ENCODE measurements around the gene ODAD4. TPM values are rescaled to one million over a fixed set of nuclear protein-coding genes. Genes with fewer than 3 reads are reported as not detected.

ODAD4 gene
- total and polyA plus RNA-seq, 2 experiments from 2014 or later = 0.53 to 0.76 TPM

DNA sequence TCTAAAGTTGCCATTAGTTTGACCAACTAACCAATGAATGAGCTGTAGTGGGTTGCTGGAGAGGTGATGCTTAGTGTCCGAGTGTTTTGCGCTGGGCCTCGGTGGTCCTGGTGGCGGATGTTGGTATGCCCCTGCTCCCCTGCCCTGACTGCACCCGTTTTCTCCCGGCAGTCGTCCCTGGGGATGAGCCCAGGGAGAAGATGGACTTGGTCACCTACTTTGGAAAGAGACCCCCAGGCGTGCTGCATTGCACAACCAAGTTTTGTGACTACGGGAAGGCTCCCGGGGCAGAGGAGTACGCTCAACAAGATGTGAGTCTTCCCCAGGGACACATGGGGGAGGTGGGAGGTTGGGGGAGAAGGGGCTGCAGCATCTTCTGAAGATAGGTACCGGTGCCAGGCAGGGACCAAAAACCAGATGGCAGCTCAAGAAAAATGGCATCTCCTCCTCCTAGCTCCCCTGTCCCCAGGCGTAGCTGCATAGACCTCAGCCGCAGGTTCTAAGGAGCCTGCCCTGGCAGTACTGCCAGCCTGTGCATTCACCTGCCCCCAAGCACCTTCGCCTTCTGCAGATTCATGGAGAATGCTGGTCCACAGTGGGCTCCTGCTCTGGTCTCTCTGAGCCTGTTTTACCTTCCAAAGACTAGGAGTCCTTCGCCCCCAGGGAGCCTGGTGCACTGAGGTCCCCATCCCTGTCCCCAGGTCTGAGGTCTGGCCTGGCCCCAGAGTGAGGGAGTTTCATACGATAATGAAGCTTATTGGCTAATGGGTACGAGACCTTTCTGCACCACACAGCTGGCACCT is 41.5 kb downstream of the ODAD4 start:
- peaks cover 50% of the 10 kb centered on the region for H3K79me2 ChIP-seq
- no peak for TF ChIP-seq EZH2phosphoT487 (IDR thresholded peaks at IDR 0.05; ENCODE audit: low read depth, severe bottlenecking, unreplicated experiment)
- TF ChIP-seq EZH2 (IDR thresholded peaks at IDR 0.05; ENCODE audit: borderline replicate concordance) = no peak
- TF ChIP-seq, protein P1, sequence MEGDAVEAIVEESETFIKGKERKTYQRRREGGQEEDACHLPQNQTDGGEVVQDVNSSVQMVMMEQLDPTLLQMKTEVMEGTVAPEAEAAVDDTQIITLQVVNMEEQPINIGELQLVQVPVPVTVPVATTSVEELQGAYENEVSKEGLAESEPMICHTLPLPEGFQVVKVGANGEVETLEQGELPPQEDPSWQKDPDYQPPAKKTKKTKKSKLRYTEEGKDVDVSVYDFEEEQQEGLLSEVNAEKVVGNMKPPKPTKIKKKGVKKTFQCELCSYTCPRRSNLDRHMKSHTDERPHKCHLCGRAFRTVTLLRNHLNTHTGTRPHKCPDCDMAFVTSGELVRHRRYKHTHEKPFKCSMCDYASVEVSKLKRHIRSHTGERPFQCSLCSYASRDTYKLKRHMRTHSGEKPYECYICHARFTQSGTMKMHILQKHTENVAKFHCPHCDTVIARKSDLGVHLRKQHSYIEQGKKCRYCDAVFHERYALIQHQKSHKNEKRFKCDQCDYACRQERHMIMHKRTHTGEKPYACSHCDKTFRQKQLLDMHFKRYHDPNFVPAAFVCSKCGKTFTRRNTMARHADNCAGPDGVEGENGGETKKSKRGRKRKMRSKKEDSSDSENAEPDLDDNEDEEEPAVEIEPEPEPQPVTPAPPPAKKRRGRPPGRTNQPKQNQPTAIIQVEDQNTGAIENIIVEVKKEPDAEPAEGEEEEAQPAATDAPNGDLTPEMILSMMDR (IDR thresholded peaks at IDR 0.05; ENCODE audit: poor library complexity) = no peak
- no peaks in the 10 kb centered on the region for H3K27me3 ChIP-seq
- no peaks in the 10 kb centered on the region for H3K9me2 ChIP-seq (replicated peaks; ENCODE audit: insufficient read depth)
- H3K27ac ChIP-seq = no peak overlapping the region
- no peaks in the 10 kb centered on the region for H3K36me3 ChIP-seq (replicated peaks; ENCODE audit: insufficient read depth, low read depth)
- peaks cover 8% of the 10 kb centered on the region for H4K20me1 ChIP-seq (ENCODE audit: insufficient read depth, poor library complexity, severe bottlenecking)
- no peak overlapping the region for H3K4me3 ChIP-seq
- H3K4me1 ChIP-seq (ENCODE audit: insufficient read depth) = peaks cover 12% of the 10 kb centered on the region
- H3K9me3 ChIP-seq (ENCODE audit: low read depth) = no peaks in the 10 kb centered on the region
- no peak for DNase-seq (ENCODE audit: low spot score)
- no peak overlapping the region for H3K4me2 ChIP-seq
- WGBS (ENCODE audit: low lambda C conversion rate, missing lambda C conversion rate) = 92% methylated on average over 18 of the region's 18 CpGs
- no peak overlapping the region for H2AFZ ChIP-seq

DNA sequence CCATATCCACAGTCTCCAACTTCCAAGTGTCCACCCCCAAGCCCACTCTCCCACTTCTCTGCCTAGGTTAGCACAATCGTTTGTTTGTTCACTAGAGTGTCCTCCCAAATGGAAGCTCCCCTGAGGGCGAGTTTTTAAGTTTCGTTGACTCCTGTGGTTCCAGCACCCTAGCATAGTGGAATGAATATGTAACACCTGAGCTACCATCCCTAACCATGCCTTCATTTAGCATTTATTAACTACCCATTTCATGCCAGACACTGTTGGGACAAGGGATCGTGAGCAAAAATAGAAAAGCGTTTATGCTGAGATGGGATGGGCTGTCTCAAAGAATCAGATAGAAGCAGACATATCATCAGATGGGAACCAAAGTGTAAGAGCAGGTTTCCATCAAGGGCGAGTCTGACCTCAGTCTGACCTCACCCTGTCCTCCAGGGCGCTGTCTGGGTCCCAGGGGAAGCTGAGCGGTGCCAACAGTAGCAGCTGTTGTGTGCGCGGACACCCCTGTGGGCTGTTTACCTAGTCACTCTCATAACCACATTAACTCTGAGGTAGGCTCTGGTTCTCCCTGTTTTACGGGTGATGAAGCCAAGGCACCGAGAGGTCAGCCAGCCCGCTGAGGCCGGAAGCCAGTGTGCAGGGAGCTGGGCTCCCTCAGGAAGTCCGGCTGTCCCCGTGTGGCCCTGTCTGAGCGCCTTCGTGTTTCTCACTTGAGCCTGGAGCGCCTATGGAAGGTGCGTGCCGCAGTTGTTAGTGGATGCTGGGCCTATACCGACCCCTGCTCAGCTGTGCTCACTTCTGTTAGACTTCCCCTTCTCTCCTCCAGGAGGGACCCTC is 42.4 kb downstream of the ODAD4 start:
- H4K20me1 ChIP-seq (ENCODE audit: insufficient read depth, poor library complexity, severe bottlenecking) = peaks cover 8% of the 10 kb centered on the region

DNA sequence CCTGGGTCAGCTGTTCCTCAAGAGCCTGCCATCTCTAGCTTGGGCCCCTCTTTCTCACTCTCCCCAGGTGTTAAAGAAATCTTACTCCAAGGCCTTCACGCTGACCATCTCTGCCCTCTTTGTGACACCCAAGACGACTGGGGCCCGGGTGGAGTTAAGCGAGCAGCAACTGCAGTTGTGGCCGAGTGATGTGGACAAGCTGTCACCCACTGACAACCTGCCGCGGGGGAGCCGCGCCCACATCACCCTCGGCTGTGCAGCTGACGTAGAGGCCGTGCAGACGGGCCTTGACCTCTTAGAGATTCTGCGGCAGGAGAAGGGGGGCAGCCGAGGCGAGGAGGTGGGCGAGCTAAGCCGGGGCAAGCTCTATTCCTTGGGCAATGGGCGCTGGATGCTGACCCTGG is 43.0 kb downstream of the ODAD4 start:
- Histone ChIP-seq H3K36me3 (replicated peaks; ENCODE audit: insufficient read depth, low read depth) (no peaks in the 10 kb centered on the region), H3K79me2 (peaks cover 36% of the 10 kb centered on the region), H3K27me3 (no peaks in the 10 kb centered on the region), H3K9me2 (replicated peaks; ENCODE audit: insufficient read depth) (no peaks in the 10 kb centered on the region), H3K4me1 (ENCODE audit: insufficient read depth) (peaks cover under 1% of the 10 kb centered on the region), H3K4me3 (no peak overlapping the region), H3K9me3 (ENCODE audit: low read depth) (no peaks in the 10 kb centered on the region), H3K4me2 (no peak overlapping the region), H2AFZ (no peak overlapping the region), H4K20me1 (ENCODE audit: insufficient read depth, poor library complexity, severe bottlenecking) (peaks cover 8% of the 10 kb centered on the region), H3K27ac (no peak overlapping the region)
- DNase-seq (ENCODE audit: low spot score) = no peak
- 89% methylated on average over 19 of the region's 19 CpGs for WGBS (ENCODE audit: low lambda C conversion rate, missing lambda C conversion rate)
- TF ChIP-seq EZH2phosphoT487 (IDR thresholded peaks at IDR 0.05; ENCODE audit: low read depth, severe bottlenecking, unreplicated experiment) = no peak
- TF ChIP-seq, protein P1 (IDR thresholded peaks at IDR 0.05; ENCODE audit: poor library complexity) = no peak
- TF ChIP-seq EZH2 (IDR thresholded peaks at IDR 0.05; ENCODE audit: borderline replicate concordance) = no peak

More for the DNA sequence above, 42.4 kb downstream of the ODAD4 start:
- DNase-seq (ENCODE audit: low spot score) = no peak
- Histone ChIP-seq H3K27me3 (no peaks in the 10 kb centered on the region), H3K4me1 (ENCODE audit: insufficient read depth) (peaks cover 7% of the 10 kb centered on the region), H3K36me3 (replicated peaks; ENCODE audit: insufficient read depth, low read depth) (no peaks in the 10 kb centered on the region), H2AFZ (no peak overlapping the region), H3K4me3 (no peak overlapping the region), H3K9me2 (replicated peaks; ENCODE audit: insufficient read depth) (no peaks in the 10 kb centered on the region), H3K27ac (no peak overlapping the region), H3K79me2 (peaks cover 42% of the 10 kb centered on the region), H3K4me2 (no peak overlapping the region), H3K9me3 (ENCODE audit: low read depth) (no peaks in the 10 kb centered on the region)
- WGBS (ENCODE audit: low lambda C conversion rate, missing lambda C conversion rate) = 89% methylated on average over 22 of the region's 22 CpGs
- TF ChIP-seq EZH2 (IDR thresholded peaks at IDR 0.05; ENCODE audit: borderline replicate concordance) (no peak), EZH2phosphoT487 (IDR thresholded peaks at IDR 0.05; ENCODE audit: low read depth, severe bottlenecking, unreplicated experiment) (no peak)
- TF ChIP-seq, protein P1 (IDR thresholded peaks at IDR 0.05; ENCODE audit: poor library complexity) = no peak
